Stimulated activated CD8-positive, alpha-beta memory T cell treated with anti-CD3 and anti-CD28 coated beads, Interleukin-4, amount 100 ng/mL, for 1 hour (primary cell): ENCODE measurements around the gene PCED1B.

Source experiments
- DNase-seq, 2 donors: peaks; one replicate each; pipeline ENCODE4 v3.0.0-alpha.2; 2020; ENCODE audit warnings: low read depth in 2 of 2, low spot score in 1 of 2

The PCED1B gene

GRCh38 chr12:47067771-47068431 is 11.5 kb upstream of the PCED1B start:
- no peak for DNase-seq

- no peak for DNase-seq
Observed at GRCh38 chr12:47068539-47068938, 10.9 kb upstream of the PCED1B start.

GRCh38 chr12:47070310-47070709 is 9.1 kb upstream of the PCED1B start:
- DNase-seq = no peak

- no peak for DNase-seq
Observed at GRCh38 chr12:47071241-47071852, 8.1 kb upstream of the PCED1B start.

GRCh38 chr12:47073951-47074350 is 5.5 kb upstream of the PCED1B start:
- no peak for DNase-seq

GRCh38 chr12:47074757-47075156 is 4.7 kb upstream of the PCED1B start:
- DNase-seq = no peak

GRCh38 chr12:47075192-47076084 is 4.0 kb upstream of the PCED1B start:
- no peak for DNase-seq

GRCh38 chr12:47077206-47078085 is 2.0 kb upstream of the PCED1B start:
- no peak for DNase-seq

- DNase-seq = no peak
Observed at GRCh38 chr12:47078086-47078395, 1.4 kb upstream of the PCED1B start.

- DNase-seq = peak; percentile 11 to 25
Observed at GRCh38 chr12:47078733-47079467, 521 bp upstream of the PCED1B start.

GRCh38 chr12:47079981-47080724 is 732 bp downstream of the PCED1B start:
- no peak for DNase-seq

GRCh38 chr12:47080725-47081502 is 1.5 kb downstream of the PCED1B start:
- peak in 1 of 2 donors; percentile 24 for DNase-seq

GRCh38 chr12:47082283-47082682 is 2.9 kb downstream of the PCED1B start:
- no peak for DNase-seq

GRCh38 chr12:47082796-47083621 is 3.6 kb downstream of the PCED1B start:
- no peak for DNase-seq

- no peak for DNase-seq
Observed at GRCh38 chr12:47084172-47084571, 4.8 kb downstream of the PCED1B start.

- DNase-seq = peak in 1 of 2 donors; percentile 18
Observed at GRCh38 chr12:47085815-47086252, 6.4 kb downstream of the PCED1B start.

- no peak for DNase-seq
Observed at GRCh38 chr12:47087088-47087688, 7.8 kb downstream of the PCED1B start.
